ENCODE measurements around the gene PPHLN1. TPM values are rescaled to one million over a fixed set of nuclear protein-coding genes. Genes with fewer than 3 reads are reported as not detected.
A peak's percentile ranks its signal among the peaks of the same experiment; 100 is the strongest.

The PPHLN1 gene
- total RNA-seq, 2 donors from 2014 or later = 52.1 to 54.7 TPM

- DNase-seq (ENCODE audit: low spot score) = no peak
- Histone ChIP-seq H3K27me3 (replicated peaks; ENCODE audit: insufficient read depth) (no peaks in the 10 kb centered on the region), H3K36me3 (no peaks in the 10 kb centered on the region)
Measured at GRCh38 chr12:42315108-42315507, 10.9 kb upstream of the PPHLN1 start.

DNA sequence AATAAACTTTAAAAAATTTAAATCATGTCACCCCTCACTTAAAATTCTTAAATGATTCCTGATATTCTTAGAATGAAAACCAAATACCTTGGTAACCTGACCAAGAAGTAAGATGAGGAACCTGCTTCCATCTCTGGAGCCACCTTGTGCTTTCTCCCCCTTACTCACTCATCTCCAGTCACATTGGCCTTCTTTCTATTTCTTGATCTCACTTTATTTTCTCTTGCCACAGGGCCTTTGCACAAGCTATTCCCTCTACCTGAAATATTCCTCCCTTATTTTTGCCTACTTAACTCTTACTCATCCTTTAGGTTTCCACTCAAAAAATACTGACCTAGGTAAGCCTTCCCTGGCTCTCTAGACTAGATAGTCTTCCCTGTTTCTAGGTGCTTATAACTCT lies 5.2 kb upstream of the PPHLN1 start:
- no peak for DNase-seq (ENCODE audit: low spot score)
- Histone ChIP-seq H3K9me3 (no peaks in the 10 kb centered on the region), H3K36me3 (no peaks in the 10 kb centered on the region), H3K27me3 (replicated peaks; ENCODE audit: insufficient read depth) (no peaks in the 10 kb centered on the region), H3K4me3 (no peak overlapping the region), H3K4me1 (replicated peaks) (no peaks in the 10 kb centered on the region), H3K27ac (no peak overlapping the region)
- TF ChIP-seq CTCF (IDR thresholded peaks at IDR 0.05) = no peak
- TF ChIP-seq POLR2A (IDR thresholded peaks at IDR 0.05) = no peak
- no peak for TF ChIP-seq POLR2AphosphoS5 (IDR thresholded peaks at IDR 0.05)
- intact Hi-C loops (cut with DNase I) = no loop called here

More at GRCh38 chr12:42315108-42315507, 10.9 kb upstream of the PPHLN1 start:
- WGBS = 77% methylated on average over 2 of the region's 2 CpGs
- TF ChIP-seq POLR2AphosphoS5 (IDR thresholded peaks at IDR 0.05) (no peak), CTCF (IDR thresholded peaks at IDR 0.05) (no peak), POLR2A (IDR thresholded peaks at IDR 0.05) (no peak)
- Histone ChIP-seq H3K9me3 (no peaks in the 10 kb centered on the region), H3K4me1 (replicated peaks) (no peaks in the 10 kb centered on the region), H3K27ac (no peak overlapping the region), H3K4me3 (no peak overlapping the region)
- intact Hi-C loops (cut with DNase I) = no loop called here

DNA sequence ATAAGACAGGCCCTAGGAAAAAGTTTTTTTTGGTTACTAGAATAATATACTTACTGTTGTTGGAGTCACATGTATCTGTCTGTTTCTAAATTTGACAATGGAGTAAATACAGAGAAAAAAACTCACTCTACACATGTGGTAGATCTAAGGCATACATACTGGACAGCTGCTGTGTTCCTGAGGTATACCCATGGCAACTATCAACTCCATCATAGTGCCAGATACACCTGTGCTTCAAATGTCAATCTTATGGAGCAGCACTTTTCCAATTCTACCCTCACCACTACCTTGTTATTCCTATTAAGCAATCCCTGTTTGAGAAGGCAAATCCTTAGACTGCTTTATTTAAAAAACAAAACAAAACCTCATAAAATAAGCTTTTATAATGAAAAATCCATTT lies 3.4 kb upstream of the PPHLN1 start:
- no peak overlapping the region for H3K27ac ChIP-seq
- peaks cover 7% of the 10 kb centered on the region for H3K4me1 ChIP-seq (replicated peaks)
- H3K9me3 ChIP-seq = no peaks in the 10 kb centered on the region
- no peak for DNase-seq (ENCODE audit: low spot score)
- H3K27me3 ChIP-seq (replicated peaks; ENCODE audit: insufficient read depth) = no peaks in the 10 kb centered on the region
- intact Hi-C loops (cut with DNase I) = no loop called here
- no peak overlapping the region for H3K4me3 ChIP-seq
- TF ChIP-seq POLR2AphosphoS5 (IDR thresholded peaks at IDR 0.05) = no peak
- TF ChIP-seq CTCF (IDR thresholded peaks at IDR 0.05) = no peak
- no peak for TF ChIP-seq POLR2A (IDR thresholded peaks at IDR 0.05)
- H3K36me3 ChIP-seq = no peaks in the 10 kb centered on the region

DNA sequence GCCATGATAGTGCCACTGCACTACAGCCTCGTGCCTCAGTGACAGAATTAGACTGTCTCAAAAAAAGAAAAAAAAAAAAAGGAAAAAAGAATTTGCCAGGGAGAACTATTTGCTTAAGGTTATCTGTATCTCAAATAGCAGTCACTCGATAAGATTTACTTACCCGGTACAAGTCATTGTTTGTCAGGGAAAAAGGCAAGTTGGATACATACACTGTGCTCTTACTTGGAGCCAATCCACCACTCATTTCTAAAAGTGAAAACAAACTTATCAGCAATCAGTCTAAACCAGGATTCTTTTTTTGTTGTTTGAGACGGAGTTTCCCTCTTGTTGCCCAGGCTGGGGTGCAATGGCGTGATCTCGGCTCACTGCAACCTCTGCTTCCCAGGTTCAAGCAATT lies 2.1 kb upstream of the PPHLN1 start:
- Histone ChIP-seq H3K4me3 (no peak overlapping the region), H3K27ac (peak overlapping the region in 1 of 2 donors; percentile 18), H3K27me3 (replicated peaks; ENCODE audit: insufficient read depth) (no peaks in the 10 kb centered on the region), H3K9me3 (no peaks in the 10 kb centered on the region), H3K4me1 (replicated peaks) (peaks cover 8% of the 10 kb centered on the region), H3K36me3 (no peaks in the 10 kb centered on the region)
- DNase-seq (ENCODE audit: low spot score) = no peak
- no peak for TF ChIP-seq CTCF (IDR thresholded peaks at IDR 0.05)
- no peak for TF ChIP-seq POLR2AphosphoS5 (IDR thresholded peaks at IDR 0.05)
- TF ChIP-seq POLR2A (IDR thresholded peaks at IDR 0.05) = no peak
- WGBS = 67% methylated on average over 6 of the region's 6 CpGs
- intact Hi-C loops (cut with DNase I) = no loop called here

DNA sequence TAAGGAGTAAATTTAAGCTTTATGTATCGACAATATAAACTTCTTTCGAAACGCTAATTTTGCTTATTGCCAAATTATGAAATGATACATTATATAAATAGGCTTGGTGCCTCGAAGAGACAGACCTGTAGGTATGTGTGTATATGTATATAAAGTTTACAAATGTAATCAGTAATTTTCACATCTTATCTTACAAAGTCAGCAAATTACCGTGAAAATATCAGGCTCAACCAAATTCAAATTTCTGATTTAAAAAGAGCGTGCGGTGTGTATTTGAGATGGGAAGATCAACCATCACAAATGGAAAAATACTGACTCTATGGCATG lies 678 bp upstream of the PPHLN1 start:
- Histone ChIP-seq H3K4me1 (replicated peaks) (peaks cover 8% of the 10 kb centered on the region), H3K9me3 (no peaks in the 10 kb centered on the region), H3K4me3 (peak overlapping the region; percentile 50 to 51), H3K27me3 (replicated peaks; ENCODE audit: insufficient read depth) (no peaks in the 10 kb centered on the region), H3K27ac (peak overlapping the region; percentile 83 to 87), H3K36me3 (no peaks in the 10 kb centered on the region)
- TF ChIP-seq POLR2A (IDR thresholded peaks at IDR 0.05) = no peak
- TF ChIP-seq CTCF (IDR thresholded peaks at IDR 0.05) = peak in 1 of 4 experiments; percentile 3
- WGBS = 33% methylated on average over 7 of the region's 7 CpGs
- no peak for DNase-seq (ENCODE audit: low spot score)
- intact Hi-C loops (cut with DNase I) = loop anchor here (5.0 kb wide), 2 partner anchors 88 to 183 kb away; partner anchors contain the start of genes GXYLT1 and YAF2
